Measurements from ENCODE around the gene GDF9. TPM values are rescaled to one million over a fixed set of nuclear protein-coding genes. Genes with fewer than 3 reads are reported as not detected.

Gene GDF9
- total RNA-seq, 4 donors from 2014 or later, result 0.23 to 0.37 (median 0.31) TPM; not detected in 1

DNA sequence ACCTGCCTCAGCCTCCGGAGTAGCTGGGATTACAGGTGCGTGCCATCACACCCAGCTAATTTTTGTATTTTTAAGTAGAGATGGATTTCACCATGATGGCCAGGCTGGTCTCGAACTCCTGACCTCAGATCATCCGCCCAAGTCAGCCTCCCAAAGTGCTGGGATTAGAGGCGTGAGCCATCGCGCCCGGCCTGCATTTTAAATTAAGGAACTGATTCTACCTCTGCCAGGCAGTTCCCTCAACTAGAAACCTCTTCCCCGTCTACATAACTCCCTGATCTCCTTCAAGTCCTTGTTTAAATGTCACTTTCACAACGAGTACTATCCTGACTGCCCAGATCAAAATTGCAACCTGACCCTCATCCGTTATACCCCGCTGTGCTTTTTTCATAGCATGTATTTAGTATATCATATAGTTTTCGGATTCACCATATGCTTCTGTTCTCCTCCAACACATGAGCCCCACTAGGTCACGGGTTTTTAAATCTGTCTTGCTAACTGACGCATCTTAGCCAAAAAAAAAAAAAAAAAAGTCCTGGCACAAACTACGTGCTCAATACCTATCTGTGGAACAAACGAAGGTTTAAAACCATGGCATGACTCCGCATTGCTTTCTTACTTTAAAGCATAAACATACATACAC is 54.0 kb downstream of the GDF9 start:
- 45 to 51% methylated on average over 13 to 18 of the region's 18 CpGs for WGBS, 2 donors (ENCODE audit: low coverage in 1 of 2)
- ATAC-seq, result no peak
- peaks cover 0 to 22% (median 9%) of the 10 kb centered on the region in 3 donors for H3K4me1 ChIP-seq
- no peak overlapping the region for H3K27ac ChIP-seq
- TF ChIP-seq, protein P1, sequence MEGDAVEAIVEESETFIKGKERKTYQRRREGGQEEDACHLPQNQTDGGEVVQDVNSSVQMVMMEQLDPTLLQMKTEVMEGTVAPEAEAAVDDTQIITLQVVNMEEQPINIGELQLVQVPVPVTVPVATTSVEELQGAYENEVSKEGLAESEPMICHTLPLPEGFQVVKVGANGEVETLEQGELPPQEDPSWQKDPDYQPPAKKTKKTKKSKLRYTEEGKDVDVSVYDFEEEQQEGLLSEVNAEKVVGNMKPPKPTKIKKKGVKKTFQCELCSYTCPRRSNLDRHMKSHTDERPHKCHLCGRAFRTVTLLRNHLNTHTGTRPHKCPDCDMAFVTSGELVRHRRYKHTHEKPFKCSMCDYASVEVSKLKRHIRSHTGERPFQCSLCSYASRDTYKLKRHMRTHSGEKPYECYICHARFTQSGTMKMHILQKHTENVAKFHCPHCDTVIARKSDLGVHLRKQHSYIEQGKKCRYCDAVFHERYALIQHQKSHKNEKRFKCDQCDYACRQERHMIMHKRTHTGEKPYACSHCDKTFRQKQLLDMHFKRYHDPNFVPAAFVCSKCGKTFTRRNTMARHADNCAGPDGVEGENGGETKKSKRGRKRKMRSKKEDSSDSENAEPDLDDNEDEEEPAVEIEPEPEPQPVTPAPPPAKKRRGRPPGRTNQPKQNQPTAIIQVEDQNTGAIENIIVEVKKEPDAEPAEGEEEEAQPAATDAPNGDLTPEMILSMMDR (IDR thresholded peaks at IDR 0.05), result no peak
- TF ChIP-seq EP300 (IDR thresholded peaks at IDR 0.05), result no peak
- no peak for TF ChIP-seq POLR2AphosphoS5 (IDR thresholded peaks at IDR 0.05)
- TF ChIP-seq POLR2A (IDR thresholded peaks at IDR 0.05), result no peak
- H3K4me3 ChIP-seq, result no peak overlapping the region
- H3K36me3 ChIP-seq, result no peaks in the 10 kb centered on the region
- H3K27me3 ChIP-seq, result peaks cover 58% of the 10 kb centered on the region
- H3K9me3 ChIP-seq, result no peaks in the 10 kb centered on the region

Small RNAs within 50 kb of the gene (small RNA-seq; reads per million reads assigned to genes)
- 0 reads per million in 4 donors for gene RNA5SP192

Other genes with a start within 250 kb of the GDF9 start
- gene IL13, start 208.3 kb downstream of the GDF9 start, total RNA-seq, result not detected
- gene IL4, start 192.5 kb downstream of the GDF9 start, total RNA-seq, result not detected
- 10 to 100 TPM in 1 of 4 donors, 1 to 10 TPM in 3; 5.9 to 12.5 (median 7.7) TPM for gene KIF3A, start 128.9 kb downstream of the GDF9 start, total RNA-seq
- gene CCNI2, start 119.0 kb downstream of the GDF9 start, total RNA-seq, result not detected
- 10 to 100 TPM; 31.6 to 46.4 (median 34.9) TPM for gene SEPTIN8, start 89.2 kb downstream of the GDF9 start, total RNA-seq
- gene SOWAHA, start 53.2 kb downstream of the GDF9 start, total RNA-seq, result under 1 TPM in 2 of 4 donors, not detected in 2; 0.27 to 0.87 TPM
- 10 to 100 TPM in 1 of 4 donors, 1 to 10 TPM in 3; 5.8 to 10.3 (median 6.5) TPM for gene SHROOM1, start 35.8 kb downstream of the GDF9 start, total RNA-seq
- gene UQCRQ, start 173 bp upstream of the GDF9 start, total RNA-seq, result 100 to 1,000 TPM; 106 to 169 (median 128) TPM
- 1 to 10 TPM in 2 of 4 donors, under 1 TPM in 2; 0.12 to 1.9 (median 0.74) TPM for gene LEAP2, start 7.2 kb upstream of the GDF9 start, total RNA-seq
- gene AFF4, start 97.2 kb upstream of the GDF9 start, total RNA-seq, result 10 to 100 TPM; 55.0 to 87.6 (median 75.3) TPM
- gene ZCCHC10, start 160.1 kb upstream of the GDF9 start, total RNA-seq, result 10 to 100 TPM; 12.5 to 15.7 (median 13.5) TPM
- gene HSPA4, start 185.5 kb upstream of the GDF9 start, total RNA-seq, result 10 to 100 TPM; 48.1 to 84.0 (median 72.3) TPM